ENCODE results near the gene SLC7A10. TPM values are rescaled to one million over a fixed set of nuclear protein-coding genes. Genes with fewer than 3 reads are reported as not detected.
"Not testable (repeated sequence)": the region's sequence is repeated elsewhere in the genome, so short reads cannot be mapped to it uniquely, and the experiment has no call there.

SLC7A10 gene
- total RNA-seq, 2 donors from 2014 or later: 0.78 to 5.3 TPM

GRCh38 chr19:33227870-33228599 lies 2.4 kb upstream of the SLC7A10 start:
- intact Hi-C loops (cut with DNase I): no loop called here
- Histone ChIP-seq H3K4me3 (no peak overlapping the region), H3K27me3 (peaks cover 0 to 32% of the 10 kb centered on the region in 2 donors), H3K27ac (no peak overlapping the region), H3K4me1 (peaks cover 14% of the 10 kb centered on the region), H3K36me3 (replicated peaks in 1 of 2; ENCODE audit: insufficient read depth in 1 of 2, low read depth in 2 of 2) (no peaks in the 10 kb centered on the region), H3K9me3 (peaks cover 0 to 17% (median 0%) of the 10 kb centered on the region in 3 donors)
- no peak for ATAC-seq
- no peak for DNase-seq
- 76 to 82% methylated on average over 1 of the region's 1 CpG for WGBS, 2 donors
- TF ChIP-seq POLR2A (IDR thresholded peaks at IDR 0.05) (no peak), CTCF (IDR thresholded peaks at IDR 0.05) (no peak)

GRCh38 chr19:33227242-33227650 lies 1.6 kb upstream of the SLC7A10 start:
- 32 to 33% methylated on average over 8 to 18 of the region's 18 CpGs for WGBS, 2 donors
- Histone ChIP-seq H3K36me3 (replicated peaks in 1 of 2; ENCODE audit: insufficient read depth in 1 of 2, low read depth in 2 of 2) (no peaks in the 10 kb centered on the region), H3K27me3 (peaks cover 0 to 32% of the 10 kb centered on the region in 2 donors), H3K4me1 (peaks cover 14% of the 10 kb centered on the region), H3K9me3 (peaks cover 0 to 17% (median 0%) of the 10 kb centered on the region in 3 donors), H3K4me3 (no peak overlapping the region), H3K27ac (no peak overlapping the region)
- no peak for DNase-seq
- no peak for TF ChIP-seq POLR2A (IDR thresholded peaks at IDR 0.05)
- TF ChIP-seq CTCF (IDR thresholded peaks at IDR 0.05): no peak
- no peak for ATAC-seq
- intact Hi-C loops (cut with DNase I): no loop called here

GRCh38 chr19:33226550-33227241 lies 1.0 kb upstream of the SLC7A10 start:
- Histone ChIP-seq H3K27ac (no peak overlapping the region), H3K36me3 (replicated peaks in 1 of 2; ENCODE audit: insufficient read depth in 1 of 2, low read depth in 2 of 2) (no peaks in the 10 kb centered on the region), H3K4me3 (no peak overlapping the region), H3K4me1 (peaks cover 14% of the 10 kb centered on the region), H3K9me3 (peaks cover 0 to 17% (median 0%) of the 10 kb centered on the region in 3 donors), H3K27me3 (peaks cover 0 to 32% of the 10 kb centered on the region in 2 donors)
- intact Hi-C loops (cut with DNase I): no loop called here
- ATAC-seq (peak; percentile 18), DNase-seq (peak in 2 of 4 donors; percentile 22 to 24)
- no peak for TF ChIP-seq POLR2A (IDR thresholded peaks at IDR 0.05)
- TF ChIP-seq CTCF (IDR thresholded peaks at IDR 0.05): no peak
- 4% methylated on average over 43 of the region's 66 CpGs; no CpG with 5 or more reads in 1 of the 2 donors for WGBS, 2 donors

GRCh38 chr19:33224694-33225457 lies 774 bp downstream of the SLC7A10 start:
- H3K36me3 ChIP-seq (replicated peaks in 1 of 2; ENCODE audit: insufficient read depth in 1 of 2, low read depth in 2 of 2): no peaks in the 10 kb centered on the region
- H3K4me3 ChIP-seq: no peak overlapping the region
- no peak overlapping the region for H3K27ac ChIP-seq
- peaks cover 14% of the 10 kb centered on the region for H3K4me1 ChIP-seq
- TF ChIP-seq CTCF (IDR thresholded peaks at IDR 0.05) (no peak), POLR2A (IDR thresholded peaks at IDR 0.05) (no peak)
- H3K27me3 ChIP-seq: peaks cover 0 to 32% of the 10 kb centered on the region in 2 donors
- intact Hi-C loops (cut with DNase I): no loop called here
- DNase-seq (no peak), ATAC-seq (no peak)
- H3K9me3 ChIP-seq: peaks cover 0 to 17% (median 0%) of the 10 kb centered on the region in 3 donors
- WGBS, 2 donors: 52 to 60% methylated on average over 3 to 18 of the region's 18 CpGs

GRCh38 chr19:33222255-33222654 lies 3.4 kb downstream of the SLC7A10 start:
- ATAC-seq; H3K9me3 ChIP-seq; DNase-seq; H3K4me3 ChIP-seq; H3K36me3 ChIP-seq (replicated peaks in 1 of 2; ENCODE audit: insufficient read depth in 1 of 2, low read depth in 2 of 2); intact Hi-C loops (cut with DNase I); H3K27ac ChIP-seq: not testable (repeated sequence)
- 74 to 89% methylated on average over 2 of the region's 2 CpGs for WGBS, 2 donors
- H3K27me3 ChIP-seq: peaks cover 0 to 31% of the 10 kb centered on the region in 2 donors
- H3K4me1 ChIP-seq: peaks cover 14% of the 10 kb centered on the region
